ENCODE results near the gene NAV3. TPM values are rescaled to one million over a fixed set of nuclear protein-coding genes. Genes with fewer than 3 reads are reported as not detected.

NAV3 gene
- polyA plus RNA-seq, 1 of the 3 experiments (the other 2 are of a cell fraction) = 10.5 TPM

DNA sequence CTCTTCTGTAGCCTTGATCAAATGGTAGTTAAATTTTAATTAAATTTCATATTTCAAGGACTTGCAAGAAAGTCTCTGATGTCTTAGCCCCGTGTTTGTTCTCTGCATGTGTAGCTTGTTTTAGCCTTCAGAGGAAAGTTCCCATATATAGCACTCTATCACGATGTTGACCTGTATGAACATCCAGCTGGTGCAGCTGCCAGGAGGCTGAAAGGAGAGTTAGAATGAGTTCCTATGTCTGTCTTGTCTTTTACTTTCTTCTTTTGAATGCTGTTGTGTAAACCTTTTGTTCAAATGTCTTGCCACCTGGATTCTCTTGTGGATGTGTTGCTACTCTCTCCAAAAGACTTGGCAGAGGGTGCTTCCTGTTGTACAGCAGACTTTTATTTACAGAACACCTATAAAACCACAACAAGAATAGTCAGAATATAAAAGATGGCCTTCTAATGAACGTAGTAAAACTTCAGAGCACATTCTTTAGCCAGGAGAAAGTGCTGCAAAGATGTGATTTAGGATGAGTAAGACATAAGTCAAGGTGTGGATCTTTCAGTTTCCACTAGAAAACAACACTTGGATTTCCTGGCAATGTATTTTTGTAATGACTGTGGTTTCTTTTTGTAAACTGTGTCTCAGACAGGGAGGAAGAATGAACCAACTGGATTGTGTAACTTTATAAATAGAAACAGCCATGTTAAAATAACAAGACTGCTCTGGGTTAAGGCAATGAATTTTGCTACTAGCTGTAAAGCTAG lies 17.2 kb downstream of the NAV3 start:
- no peaks in the 10 kb centered on the region for H3K36me3 ChIP-seq (replicated peaks in 1 of 2; ENCODE audit: control insufficient read depth in 1 of 2, insufficient read depth in 2 of 2, low read length in 1 of 2)
- no peaks in the 10 kb centered on the region for H3K27me3 ChIP-seq (ENCODE audit: insufficient read depth)
- DNase-seq = no peak
- H3K4me3 ChIP-seq (ENCODE audit: low read depth in 2 of 2, low read length in 1 of 2) = no peak overlapping the region
- peak overlapping the region; percentile 64 to 75; a peak in 3 of 4 replicates for H3K27ac ChIP-seq (ENCODE audit: low read depth in 2 of 2, low read length in 1 of 2)
- no peaks in the 10 kb centered on the region for H3K9me2 ChIP-seq
- H4K20me1 ChIP-seq (ENCODE audit: insufficient read depth) = no peaks in the 10 kb centered on the region
- TF ChIP-seq RAD21 (IDR thresholded peaks at IDR 0.05; ENCODE audit: low read length) (no peak), MEF2A (IDR thresholded peaks at IDR 0.05; ENCODE audit: borderline replicate concordance, low read depth) (peak; percentile 88), EP300 (IDR thresholded peaks at IDR 0.05; ENCODE audit: borderline replicate concordance in 1 of 2, low read depth in 1 of 2, low read length in 1 of 2) (peak in 1 of 2 experiments; percentile 35; a peak in 1 of 4 replicates), NFIC (IDR thresholded peaks at IDR 0.05; ENCODE audit: borderline replicate concordance) (peak; percentile 67; the same call in 1 of the 2 replicates), RXRA (IDR thresholded peaks at IDR 0.05; ENCODE audit: borderline replicate concordance, low read depth) (peak; percentile 30; the same call in 1 of the 2 replicates), YY1 (IDR thresholded peaks at IDR 0.05; ENCODE audit: low read depth) (no peak; the same call in 1 of the 2 replicates), TCF12 (IDR thresholded peaks at IDR 0.05) (peak; percentile 86)
- H3F3A ChIP-seq (replicated peaks; ENCODE audit: insufficient read depth) = peaks cover 37% of the 10 kb centered on the region
- peaks cover 0 to 30% of the 10 kb centered on the region in 2 experiments; a peak in 2 of 4 replicates for H3K4me1 ChIP-seq (ENCODE audit: control insufficient read depth in 1 of 2, insufficient read depth in 2 of 2, low read depth in 1 of 2, low read length in 1 of 2)
- POLR2A ChIA-PET = no interaction called here
- H3K79me2 ChIP-seq (ENCODE audit: insufficient read depth) = no peaks in the 10 kb centered on the region
- no peaks in the 10 kb centered on the region for H3K9me3 ChIP-seq
- no peak overlapping the region for H2AFZ ChIP-seq (ENCODE audit: low read depth)
- H3K4me2 ChIP-seq = peak overlapping the region; percentile 41
- 3% methylated on average over 3 of the region's 3 CpGs for WGBS (ENCODE audit: low lambda C conversion rate)
- CTCF ChIA-PET = no interaction called here
- H3K9ac ChIP-seq = no peak overlapping the region; the same call in 1 of the 2 replicates

DNA sequence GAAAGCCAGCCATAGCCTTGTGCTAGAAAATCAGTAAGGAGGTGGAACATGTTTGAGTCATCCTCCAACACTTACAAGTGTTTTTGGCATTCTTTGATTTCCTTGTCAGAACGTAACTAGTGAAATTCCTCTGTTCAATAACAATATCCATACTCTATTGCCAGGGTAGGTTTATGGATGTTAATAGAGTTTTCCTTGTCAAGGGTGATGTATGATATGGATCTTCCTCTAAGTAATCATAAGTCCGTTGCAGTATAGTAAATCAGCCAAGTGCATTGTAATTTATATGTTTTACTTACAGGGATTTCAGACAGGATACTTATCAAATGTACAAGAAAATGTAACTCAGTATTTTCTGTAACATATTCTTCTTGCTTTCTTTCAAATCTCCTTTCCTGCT lies 19.4 kb downstream of the NAV3 start:
- no peak for TF ChIP-seq EP300 (IDR thresholded peaks at IDR 0.05; ENCODE audit: borderline replicate concordance in 1 of 2, low read depth in 1 of 2, low read length in 1 of 2)
- no peak for TF ChIP-seq RFX5 (IDR thresholded peaks at IDR 0.05; ENCODE audit: low read length)
- no peak for TF ChIP-seq RXRA (IDR thresholded peaks at IDR 0.05; ENCODE audit: borderline replicate concordance, low read depth)
- TF ChIP-seq, protein P1, sequence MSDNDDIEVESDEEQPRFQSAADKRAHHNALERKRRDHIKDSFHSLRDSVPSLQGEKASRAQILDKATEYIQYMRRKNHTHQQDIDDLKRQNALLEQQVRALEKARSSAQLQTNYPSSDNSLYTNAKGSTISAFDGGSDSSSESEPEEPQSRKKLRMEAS (IDR thresholded peaks at IDR 0.05; ENCODE audit: low read depth) = no peak
- no peak for TF ChIP-seq TEAD4 (IDR thresholded peaks at IDR 0.05; ENCODE audit: borderline replicate concordance, insufficient read depth)
- TF ChIP-seq SMC3 (IDR thresholded peaks at IDR 0.05; ENCODE audit: low read depth, low read length) = no peak
- no peak for TF ChIP-seq NFIC (IDR thresholded peaks at IDR 0.05; ENCODE audit: borderline replicate concordance)
- TF ChIP-seq TAF1 (IDR thresholded peaks at IDR 0.05; ENCODE audit: borderline replicate concordance, low read depth, low read length) = no peak
- TF ChIP-seq, protein P2, sequence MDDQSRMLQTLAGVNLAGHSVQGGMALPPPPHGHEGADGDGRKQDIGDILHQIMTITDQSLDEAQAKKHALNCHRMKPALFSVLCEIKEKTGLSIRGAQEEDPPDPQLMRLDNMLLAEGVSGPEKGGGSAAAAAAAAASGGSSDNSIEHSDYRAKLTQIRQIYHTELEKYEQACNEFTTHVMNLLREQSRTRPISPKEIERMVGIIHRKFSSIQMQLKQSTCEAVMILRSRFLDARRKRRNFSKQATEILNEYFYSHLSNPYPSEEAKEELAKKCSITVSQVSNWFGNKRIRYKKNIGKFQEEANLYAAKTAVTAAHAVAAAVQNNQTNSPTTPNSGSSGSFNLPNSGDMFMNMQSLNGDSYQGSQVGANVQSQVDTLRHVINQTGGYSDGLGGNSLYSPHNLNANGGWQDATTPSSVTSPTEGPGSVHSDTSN (IDR thresholded peaks at IDR 0.05) = no peak
- no peak for TF ChIP-seq GABPA (IDR thresholded peaks at IDR 0.05; ENCODE audit: low read depth)
- TF ChIP-seq NRF1 (IDR thresholded peaks at IDR 0.05; ENCODE audit: low read depth, low read length) = no peak
- TF ChIP-seq, protein P3, sequence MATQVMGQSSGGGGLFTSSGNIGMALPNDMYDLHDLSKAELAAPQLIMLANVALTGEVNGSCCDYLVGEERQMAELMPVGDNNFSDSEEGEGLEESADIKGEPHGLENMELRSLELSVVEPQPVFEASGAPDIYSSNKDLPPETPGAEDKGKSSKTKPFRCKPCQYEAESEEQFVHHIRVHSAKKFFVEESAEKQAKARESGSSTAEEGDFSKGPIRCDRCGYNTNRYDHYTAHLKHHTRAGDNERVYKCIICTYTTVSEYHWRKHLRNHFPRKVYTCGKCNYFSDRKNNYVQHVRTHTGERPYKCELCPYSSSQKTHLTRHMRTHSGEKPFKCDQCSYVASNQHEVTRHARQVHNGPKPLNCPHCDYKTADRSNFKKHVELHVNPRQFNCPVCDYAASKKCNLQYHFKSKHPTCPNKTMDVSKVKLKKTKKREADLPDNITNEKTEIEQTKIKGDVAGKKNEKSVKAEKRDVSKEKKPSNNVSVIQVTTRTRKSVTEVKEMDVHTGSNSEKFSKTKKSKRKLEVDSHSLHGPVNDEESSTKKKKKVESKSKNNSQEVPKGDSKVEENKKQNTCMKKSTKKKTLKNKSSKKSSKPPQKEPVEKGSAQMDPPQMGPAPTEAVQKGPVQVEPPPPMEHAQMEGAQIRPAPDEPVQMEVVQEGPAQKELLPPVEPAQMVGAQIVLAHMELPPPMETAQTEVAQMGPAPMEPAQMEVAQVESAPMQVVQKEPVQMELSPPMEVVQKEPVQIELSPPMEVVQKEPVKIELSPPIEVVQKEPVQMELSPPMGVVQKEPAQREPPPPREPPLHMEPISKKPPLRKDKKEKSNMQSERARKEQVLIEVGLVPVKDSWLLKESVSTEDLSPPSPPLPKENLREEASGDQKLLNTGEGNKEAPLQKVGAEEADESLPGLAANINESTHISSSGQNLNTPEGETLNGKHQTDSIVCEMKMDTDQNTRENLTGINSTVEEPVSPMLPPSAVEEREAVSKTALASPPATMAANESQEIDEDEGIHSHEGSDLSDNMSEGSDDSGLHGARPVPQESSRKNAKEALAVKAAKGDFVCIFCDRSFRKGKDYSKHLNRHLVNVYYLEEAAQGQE (IDR thresholded peaks at IDR 0.05; ENCODE audit: low read depth, low read length) = no peak
- no peak for TF ChIP-seq FOSL2 (IDR thresholded peaks at IDR 0.05; ENCODE audit: borderline replicate concordance, low read depth)
- no peak for TF ChIP-seq FOXJ3 (CRISPR knock-in tag; IDR thresholded peaks at IDR 0.05)
- TF ChIP-seq CHD2 (IDR thresholded peaks at IDR 0.05; ENCODE audit: low read length, partially characterized antibody) = no peak
- no peak for TF ChIP-seq JUND (IDR thresholded peaks at IDR 0.05)
- TF ChIP-seq EZH2phosphoT487 (IDR thresholded peaks at IDR 0.05; ENCODE audit: borderline replicate concordance, low read depth) = no peak
- no peaks in the 10 kb centered on the region for H3K9me2 ChIP-seq
- peaks cover 39% of the 10 kb centered on the region for H3F3A ChIP-seq (replicated peaks; ENCODE audit: insufficient read depth)
- no peaks in the 10 kb centered on the region for H4K20me1 ChIP-seq (ENCODE audit: insufficient read depth)
- 38% methylated on average over 2 of the region's 2 CpGs for WGBS (ENCODE audit: low lambda C conversion rate)
- H3K27ac ChIP-seq (ENCODE audit: low read depth in 2 of 2, low read length in 1 of 2) = no peak overlapping the region
- no peaks in the 10 kb centered on the region for H3K27me3 ChIP-seq (ENCODE audit: insufficient read depth)
- POLR2A ChIA-PET = no interaction called here
- CTCF ChIA-PET = no interaction called here
- no peaks in the 10 kb centered on the region for H3K9me3 ChIP-seq
- no peaks in the 10 kb centered on the region for H3K79me2 ChIP-seq (ENCODE audit: insufficient read depth)
- no peak for DNase-seq
- H3K4me2 ChIP-seq = no peak overlapping the region
- no peaks in the 10 kb centered on the region for H3K36me3 ChIP-seq (replicated peaks in 1 of 2; ENCODE audit: control insufficient read depth in 1 of 2, insufficient read depth in 2 of 2, low read length in 1 of 2)
- peaks cover 0 to 30% of the 10 kb centered on the region in 2 experiments; a peak in 2 of 4 replicates for H3K4me1 ChIP-seq (ENCODE audit: control insufficient read depth in 1 of 2, insufficient read depth in 2 of 2, low read depth in 1 of 2, low read length in 1 of 2)
- no peak overlapping the region for H3K9ac ChIP-seq
- H3K4me3 ChIP-seq (ENCODE audit: low read depth in 2 of 2, low read length in 1 of 2) = no peak overlapping the region
- no peak overlapping the region for H2AFZ ChIP-seq (ENCODE audit: low read depth)
